ENCODE results near the gene RNF149. TPM values are rescaled to one million over a fixed set of nuclear protein-coding genes. Genes with fewer than 3 reads are reported as not detected.

Gene RNF149
- total RNA-seq, 1 donor from 2014 or later, result 47.0 TPM

- no peak for DNase-seq (ENCODE audit: extremely low spot score, unreplicated experiment)
- Mint-ChIP-seq H3K27me3 (no peaks in the 10 kb centered on the region), H3K36me3 (peaks cover 50% of the 10 kb centered on the region), H3K4me1 (ENCODE audit: unreplicated experiment) (peaks cover 6% of the 10 kb centered on the region), H3K27ac (no peak overlapping the region), H3K9me3 (no peaks in the 10 kb centered on the region), H3K4me3 (no peak overlapping the region)
- TF ChIP-seq CTCF (conservative IDR thresholded peaks at IDR 0.05), result no peak
Measured at GRCh38 chr2:101281482-101281881, 27.0 kb downstream of the RNF149 start.

GRCh38 chr2:101278925-101279324, 29.6 kb downstream of the RNF149 start:
- Mint-ChIP-seq H3K36me3 (peaks cover 50% of the 10 kb centered on the region), H3K4me1 (ENCODE audit: unreplicated experiment) (peaks cover 6% of the 10 kb centered on the region), H3K9me3 (no peaks in the 10 kb centered on the region), H3K27ac (no peak overlapping the region), H3K4me3 (no peak overlapping the region), H3K27me3 (no peaks in the 10 kb centered on the region)
- DNase-seq (ENCODE audit: extremely low spot score, unreplicated experiment), result no peak
- TF ChIP-seq CTCF (conservative IDR thresholded peaks at IDR 0.05), result no peak

GRCh38 chr2:101277111-101277510, 31.4 kb downstream of the RNF149 start:
- Mint-ChIP-seq H3K4me3 (no peak overlapping the region), H3K36me3 (peaks cover 41% of the 10 kb centered on the region), H3K27me3 (no peaks in the 10 kb centered on the region), H3K9me3 (no peaks in the 10 kb centered on the region), H3K4me1 (ENCODE audit: unreplicated experiment) (peaks cover 6% of the 10 kb centered on the region), H3K27ac (no peak overlapping the region)
- no peak for DNase-seq (ENCODE audit: extremely low spot score, unreplicated experiment)
- TF ChIP-seq CTCF (conservative IDR thresholded peaks at IDR 0.05), result peak; percentile 25

GRCh38 chr2:101274142-101274541, 34.4 kb downstream of the RNF149 start:
- Mint-ChIP-seq H3K27me3 (no peaks in the 10 kb centered on the region), H3K4me1 (ENCODE audit: unreplicated experiment) (peaks cover 1% of the 10 kb centered on the region), H3K4me3 (no peak overlapping the region), H3K9me3 (no peaks in the 10 kb centered on the region), H3K36me3 (peaks cover 29% of the 10 kb centered on the region), H3K27ac (no peak overlapping the region)
- no peak for DNase-seq (ENCODE audit: extremely low spot score, unreplicated experiment)
- no peak for TF ChIP-seq CTCF (conservative IDR thresholded peaks at IDR 0.05)

GRCh38 chr2:101273056-101273455, 35.4 kb downstream of the RNF149 start:
- H3K27me3 Mint-ChIP-seq, result no peaks in the 10 kb centered on the region
- H3K4me3 Mint-ChIP-seq, result no peak overlapping the region
- H3K4me1 Mint-ChIP-seq (ENCODE audit: unreplicated experiment), result no peaks in the 10 kb centered on the region
- H3K36me3 Mint-ChIP-seq, result peaks cover 26% of the 10 kb centered on the region
- no peak for TF ChIP-seq CTCF (conservative IDR thresholded peaks at IDR 0.05)
- DNase-seq (ENCODE audit: extremely low spot score, unreplicated experiment), result no peak
- no peak overlapping the region for H3K27ac Mint-ChIP-seq
- H3K9me3 Mint-ChIP-seq, result no peaks in the 10 kb centered on the region
